ENCODE results near the gene DIS3L2.

- TF ChIP-seq TOX (CRISPR knock-in tag; IDR thresholded peaks at IDR 0.05; ENCODE audit: borderline replicate concordance) (no peak), TCF4 (CRISPR knock-in tag; IDR thresholded peaks at IDR 0.05; ENCODE audit: borderline replicate concordance) (no peak), PATZ1 (CRISPR knock-in tag; IDR thresholded peaks at IDR 0.05; ENCODE audit: borderline replicate concordance) (no peak), ZNF565 (CRISPR knock-in tag; conservative IDR thresholded peaks at IDR 0.05; ENCODE audit: low read depth) (no peak), ZFP3 (CRISPR knock-in tag; IDR thresholded peaks at IDR 0.05) (no peak), ZC3H10 (CRISPR knock-in tag; IDR thresholded peaks at IDR 0.05) (no peak), ISL1 (CRISPR knock-in tag; IDR thresholded peaks at IDR 0.05) (no peak), GLIS3 (CRISPR knock-in tag; IDR thresholded peaks at IDR 0.05) (no peak), POU6F1 (CRISPR knock-in tag; IDR thresholded peaks at IDR 0.05; ENCODE audit: borderline replicate concordance, low read depth) (no peak), ARNTL (CRISPR knock-in tag; IDR thresholded peaks at IDR 0.05; ENCODE audit: borderline replicate concordance, low read depth) (no peak)
These were observed 66.6 kb downstream of the DIS3L2 start for GRCh38 chr2:232028071-232028470.

Data from SK-N-SH treated with all-trans-retinoic acid at 6 μM for 48 hours (cell line).